B cell (primary cell): ENCODE data around the gene KSR1.
"Not testable (repeated sequence)": the region's sequence is repeated elsewhere in the genome, so short reads cannot be mapped to it uniquely, and the experiment has no call there.

ENCODE experiments used
- CTCF ChIP-seq: fragments of 200-600 bp; IDR thresholded peaks from one replicate; pipeline ENCODE4 v1.8.0; 2022; ENCODE audit warnings: antibody characterized with exemption, mild to moderate bottlenecking
- EZH2 ChIP-seq: IDR thresholded peaks from 2 replicates; pipeline ENCODE4 v1.6.1; 2012; ENCODE audit warnings: borderline replicate concordance, low read depth, mild to moderate bottlenecking, moderate library complexity, low read length; ENCODE audit not compliant: insufficient read depth, poor library complexity, severe bottlenecking

DNA sequence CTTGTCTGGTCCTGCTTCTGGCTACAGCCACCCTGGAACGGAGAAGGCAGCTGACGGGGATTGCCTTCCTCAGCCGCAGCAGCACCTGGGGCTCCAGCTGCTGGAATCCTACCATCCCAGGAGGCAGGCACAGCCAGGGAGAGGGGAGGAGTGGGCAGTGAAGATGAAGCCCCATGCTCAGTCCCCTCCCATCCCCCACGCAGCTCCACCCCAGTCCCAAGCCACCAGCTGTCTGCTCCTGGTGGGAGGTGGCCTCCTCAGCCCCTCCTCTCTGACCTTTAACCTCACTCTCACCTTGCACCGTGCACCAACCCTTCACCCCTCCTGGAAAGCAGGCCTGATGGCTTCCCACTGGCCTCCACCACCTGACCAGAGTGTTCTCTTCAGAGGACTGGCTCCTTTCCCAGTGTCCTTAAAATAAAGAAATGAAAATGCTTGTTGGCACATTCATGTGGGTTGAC, 192.9 kb downstream of the KSR1 start:
- TF ChIP-seq CTCF, EZH2: not testable (repeated sequence)
